COLO668 (cell line): ENCODE data around the gene LSM14B.

Experiments used
- DNase-seq: peaks from one replicate; lab custom pipeline; 2025; ENCODE audit not compliant: unreplicated experiment; lab: John Stamatoyannopoulos, UW

LSM14B gene

GRCh38 chr20:62131560-62132320, 9.5 kb downstream of the LSM14B start:
- no peak for DNase-seq

GRCh38 chr20:62132421-62132820, 10.1 kb downstream of the LSM14B start:
- no peak for DNase-seq

- DNase-seq, result no peak
Observed at GRCh38 chr20:62133051-62133845, 11.0 kb downstream of the LSM14B start.

GRCh38 chr20:62133864-62134263, 11.6 kb downstream of the LSM14B start:
- DNase-seq, result no peak

- DNase-seq, result no peak
Observed at GRCh38 chr20:62134735-62135231, 12.5 kb downstream of the LSM14B start.

- DNase-seq, result no peak
Observed at GRCh38 chr20:62135573-62136266, 13.4 kb downstream of the LSM14B start.

- peak; percentile 71 for DNase-seq
Observed at GRCh38 chr20:62136283-62137091, 14.2 kb downstream of the LSM14B start.

GRCh38 chr20:62137092-62137384, 14.8 kb downstream of the LSM14B start:
- DNase-seq, result no peak

- DNase-seq, result no peak
Observed at GRCh38 chr20:62137478-62138203, 15.4 kb downstream of the LSM14B start.

- DNase-seq, result no peak
Observed at GRCh38 chr20:62138204-62138543, 15.9 kb downstream of the LSM14B start.

GRCh38 chr20:62138912-62139311, 16.6 kb downstream of the LSM14B start:
- no peak for DNase-seq

- no peak for DNase-seq
Observed at GRCh38 chr20:62139636-62140035, 17.4 kb downstream of the LSM14B start.

- no peak for DNase-seq
Observed at GRCh38 chr20:62141043-62141396, 18.7 kb downstream of the LSM14B start.

GRCh38 chr20:62141397-62142251, 19.3 kb downstream of the LSM14B start:
- peak; percentile 41 for DNase-seq

- DNase-seq, result peak; percentile 51
Observed at GRCh38 chr20:62142252-62143080, 20.2 kb downstream of the LSM14B start.

GRCh38 chr20:62143081-62143956, 21.0 kb downstream of the LSM14B start, which contains the start of the genes PSMA7 and SS18L1:
TSS of gene PSMA7 (minus strand) at chr20:62143394. CDS start at chr20:62143303, 91 bp downstream.
TSS of gene SS18L1 (plus strand) at chr20:62143769. CDS start at chr20:62143821, 52 bp downstream.
- peak; percentile 97 for DNase-seq
